H1 (cell line): ENCODE measurements around the gene RND3. TPM values are rescaled to one million over a fixed set of nuclear protein-coding genes. Genes with fewer than 3 reads are reported as not detected.

Experiments used
- CTCF ChIA-PET: fragments of 300-600 bp; sonication (Branson Sonifier 250); formaldehyde crosslinking; loops from one replicate; lab custom pipeline; 2021; ENCODE audit not compliant: partially characterized antibody; lab: Charles Lee
- POLR2A ChIA-PET: fragments of 300-600 bp; sonication (Branson Sonifier 250); formaldehyde crosslinking; loops from one replicate; lab custom pipeline; 2021; ENCODE audit warnings: inconsistent platforms; ENCODE audit not compliant: partially characterized antibody; lab: Charles Lee
- DNase-seq, 2 experiments: peaks; one replicate each; pipeline versions ENCODE4 v3.0.0 to v3.0.0-alpha.2; 2010 to 2022; ENCODE audit warnings: low spot score in 2 of 2, low read depth in 1 of 2, mixed read lengths in 1 of 2
- FAIRE-seq: peaks from 2 replicates; lab custom pipeline; 2011; peaks lifted over from hg19 to GRCh38; lab: Jason Lieb, UNC
- H2AFZ ChIP-seq: 2 replicates; pipeline ENCODE4 v1.8.1; 2012; ENCODE audit warnings: low read length, inconsistent platforms
- H2AK5ac ChIP-seq: 2 replicates; pipeline ENCODE4 v1.6.1; 2013; ENCODE audit warnings: low read depth, low read length
- H2BK120ac ChIP-seq: replicated peaks from 2 replicates; pipeline ENCODE3; 2013; ENCODE audit warnings: low read depth, low read length, inconsistent platforms
- H2BK12ac ChIP-seq: 2 replicates; pipeline ENCODE4 v1.6.1; 2013; ENCODE audit warnings: low read depth, low read length
- H2BK15ac ChIP-seq: 2 replicates; pipeline ENCODE4 v1.6.1; 2013; ENCODE audit warnings: low read length
- H2BK20ac ChIP-seq: 2 replicates; pipeline ENCODE4 v1.6.1; 2013; ENCODE audit warnings: low read length
- H2BK5ac ChIP-seq: 2 replicates; pipeline ENCODE4 v1.6.1; 2013; ENCODE audit warnings: low read depth, low read length
- H3K14ac ChIP-seq: 2 replicates; pipeline ENCODE4 v1.6.1; 2013; ENCODE audit warnings: inconsistent platforms; ENCODE audit not compliant: insufficient read length
- H3K18ac ChIP-seq: 2 replicates; pipeline ENCODE4 v1.6.1; 2013; ENCODE audit warnings: low read length; ENCODE audit errors: extremely low read depth
- H3K23ac ChIP-seq: 2 replicates; pipeline ENCODE4 v1.6.1; 2013; ENCODE audit warnings: inconsistent platforms; ENCODE audit not compliant: insufficient read length
- H3K23me2 ChIP-seq: 2 replicates; pipeline ENCODE4 v1.6.1; 2013; ENCODE audit warnings: low read depth, low read length
- H3K27ac ChIP-seq: 2 replicates; pipeline ENCODE4 v1.6.1; 2011; ENCODE audit warnings: low read depth, low read length, inconsistent platforms
- H3K27me3 ChIP-seq, 4 experiments: replicated peaks in 1 of 4; 1 replicate in 1 of 4; 2 replicates in 3 of 4; pipeline versions ENCODE4 v1.6.1 to v1.8.1; 2011 to 2013; ENCODE audit warnings: low read length in 3 of 4, mild to moderate bottlenecking in 3 of 4, inconsistent platforms in 2 of 4, mixed read lengths in 2 of 4, moderate library complexity in 1 of 4; ENCODE audit not compliant: control insufficient read depth in 3 of 4, insufficient read depth in 3 of 4; ENCODE audit errors: extremely low read depth in 1 of 4
- H3K36me3 ChIP-seq, 4 experiments: 2 replicates each; pipeline versions ENCODE4 v1.6.1 to v1.8.1; 2011 to 2013; ENCODE audit warnings: mild to moderate bottlenecking in 4 of 4, low read length in 3 of 4, moderate library complexity in 2 of 4, control low read depth in 1 of 4, inconsistent platforms in 1 of 4; ENCODE audit not compliant: insufficient read depth in 4 of 4, control insufficient read depth in 2 of 4
- H3K4ac ChIP-seq: replicated peaks from 2 replicates; pipeline ENCODE3; 2013; ENCODE audit warnings: low read length, low read depth, mixed read lengths, inconsistent platforms; ENCODE audit not compliant: insufficient read length
- H3K4me1 ChIP-seq, 4 experiments: replicated peaks in 1 of 4; 1 replicate in 1 of 4; 2 replicates in 3 of 4; pipeline versions ENCODE4 v1.6.1 to v1.8.1; 2011 to 2013; ENCODE audit warnings: low read length in 3 of 4, inconsistent platforms in 2 of 4, mixed read lengths in 1 of 4; ENCODE audit not compliant: insufficient read depth in 4 of 4, control insufficient read depth in 3 of 4
- H3K4me2 ChIP-seq, 2 experiments: 2 replicates each; pipeline versions ENCODE4 v1.6.1 to v1.8.1; 2011 to 2013; ENCODE audit warnings: low read depth in 2 of 2, low read length in 2 of 2, control low read depth in 1 of 2, inconsistent platforms in 1 of 2, mild to moderate bottlenecking in 1 of 2; ENCODE audit not compliant: insufficient read depth in 1 of 2
- H3K4me3 ChIP-seq, 4 experiments: fragments of 200-600, 300-600 bp in 1 of 4; sonication (generic), shearing (Covaris generic), sonication (Bioruptor Twin) in 1 of 4; 2 replicates each; pipeline versions ENCODE4 v1.5.1 to v1.8.1; 2011 to 2016; ENCODE audit warnings: low read length in 4 of 4, low read depth in 3 of 4, control low read depth in 2 of 4, inconsistent platforms in 2 of 4, mild to moderate bottlenecking in 2 of 4, mixed read lengths in 1 of 4, moderate library complexity in 1 of 4; ENCODE audit not compliant: insufficient read depth in 2 of 4; ENCODE audit errors: extremely low read depth in 1 of 4
- H3K56ac ChIP-seq: replicated peaks from 2 replicates; pipeline ENCODE3; 2013; ENCODE audit warnings: low read depth, mild to moderate bottlenecking, mixed read lengths, low read length, inconsistent platforms; ENCODE audit not compliant: insufficient read length
- H3K79me1 ChIP-seq: 2 replicates; pipeline ENCODE4 v1.6.1; 2013; ENCODE audit warnings: low read depth, low read length, control low read depth
- H3K79me2 ChIP-seq, 2 experiments: 2 replicates each; pipeline versions ENCODE4 v1.6.1 to v1.8.1; 2012 to 2013; ENCODE audit warnings: low read length in 2 of 2, mild to moderate bottlenecking in 2 of 2, inconsistent platforms in 1 of 2; ENCODE audit not compliant: insufficient read depth in 2 of 2, control insufficient read depth in 1 of 2
- H3K9ac ChIP-seq, 4 experiments: replicated peaks in 1 of 4; 1 replicate in 1 of 4; 2 replicates in 3 of 4; pipeline versions ENCODE4 v1.6.1 to v1.8.1; 2011 to 2013; ENCODE audit warnings: low read depth in 3 of 4, low read length in 3 of 4, control low read depth in 2 of 4, mild to moderate bottlenecking in 2 of 4, moderate library complexity in 2 of 4, inconsistent platforms in 1 of 4; ENCODE audit errors: extremely low read depth in 1 of 4
- H3K9me3 ChIP-seq, 2 experiments: 2 replicates each; pipeline versions ENCODE4 v1.6.1 to v1.8.1; 2012 to 2013; ENCODE audit warnings: mild to moderate bottlenecking in 2 of 2, moderate library complexity in 2 of 2, control low read depth in 1 of 2, inconsistent platforms in 1 of 2, low read depth in 1 of 2, low read length in 1 of 2, mixed read lengths in 1 of 2; ENCODE audit not compliant: insufficient read depth in 2 of 2
- H4K20me1 ChIP-seq, 2 experiments: replicated peaks in 1 of 2; 2 replicates each; pipeline versions ENCODE3 to v1.8.1; 2011 to 2013; ENCODE audit warnings: inconsistent platforms in 2 of 2, low read length in 2 of 2, mild to moderate bottlenecking in 1 of 2; ENCODE audit not compliant: insufficient read depth in 2 of 2, control insufficient read depth in 1 of 2
- H4K5ac ChIP-seq: 2 replicates; pipeline ENCODE4 v1.6.1; 2013; ENCODE audit warnings: low read length, low read depth, mixed read lengths, inconsistent platforms; ENCODE audit not compliant: insufficient read length
- H4K8ac ChIP-seq: 2 replicates; pipeline ENCODE4 v1.8.0; 2013; ENCODE audit warnings: mild to moderate bottlenecking, moderate library complexity, low read length, inconsistent platforms; ENCODE audit not compliant: insufficient read depth; ENCODE audit errors: extremely low read depth
- H4K91ac ChIP-seq: replicated peaks from 2 replicates; pipeline ENCODE3; 2013; ENCODE audit warnings: low read length, mixed read lengths, inconsistent platforms; ENCODE audit not compliant: insufficient read length
- GTF2F1 ChIP-seq: IDR thresholded peaks from 2 replicates; pipeline ENCODE4 v1.6.1; 2012; ENCODE audit warnings: low read depth, low read length, improper control_type of control experiment, borderline replicate concordance
- POLR2A ChIP-seq, 2 experiments: IDR thresholded peaks; 1 replicate in 1 of 2; 2 replicates in 1 of 2; pipeline ENCODE4 v1.6.1; 2011; ENCODE audit warnings: low read depth in 2 of 2, low read length in 2 of 2, mild to moderate bottlenecking in 2 of 2; ENCODE audit errors: control extremely low read depth in 1 of 2
- TEAD4 ChIP-seq: IDR thresholded peaks from 2 replicates; pipeline ENCODE4 v1.6.1; 2012; ENCODE audit warnings: low read depth, low read length, inconsistent platforms, mixed read lengths
- WGBS, 2 experiments: shearing (Covaris generic) in 1 of 2; methylation state at CpG; one replicate each; pipeline versions ENCODE4 v1.1.6 to v1.1.7; 2013 to 2015; ENCODE audit warnings: low lambda C conversion rate in 2 of 2, mixed read lengths in 2 of 2, inconsistent platforms in 1 of 2, low coverage in 1 of 2, missing lambda C conversion rate in 1 of 2; ENCODE audit not compliant: insufficient replicate concordance in 2 of 2, insufficient coverage in 1 of 2, insufficient read length in 1 of 2; ENCODE audit errors: extremely low coverage in 1 of 2, missing lambda C conversion rate in 1 of 2; 5-methylcytosine and 5-hydroxymethylcytosine counted together
- polyA plus RNA-seq, 7 experiments: library from polyadenylated mRNA; depleted of rRNA in 3 of 7; stranded (reverse) in 5 of 7; unstranded in 2 of 7; fragments of >200 nt in 5 of 7; fragments of 200-250 nt in 2 of 7; gene quantifications; 1 replicate in 5 of 7; 2 replicates in 1 of 7; 4 replicates in 1 of 7; pipeline versions ENCODE4 v1.2.1 to v1.2.3, GENCODE V29; 2011 to 2013; ENCODE audit warnings: missing spikeins in 2 of 7, mixed read lengths in 2 of 7
- total RNA-seq: library from RNA; stranded (reverse); fragmentation: NEBNext Ultra II Directional; extraction: Animal tissue kit (Norgen Biotek cat#: 25700); gene quantifications from 2 replicates; pipeline ENCODE4 v1.2.1, GENCODE V29; 2021

Gene RND3
- total and polyA plus RNA-seq, 2 of the 8 experiments (the other 6 are each of a cell fraction or from before 2014, with no cell fraction given): 12.2 to 25.6 TPM

- TF ChIP-seq TEAD4 (no peak), POLR2A (IDR thresholded peaks at IDR 0.05; ENCODE audit: control extremely low read depth in 1 of 2, low read depth in 2 of 2, low read length in 2 of 2) (no peak), GTF2F1 (no peak)
- no peak overlapping the region for H4K91ac ChIP-seq
- no peak overlapping the region for H2BK20ac ChIP-seq
- no peak overlapping the region for H3K23ac ChIP-seq
- FAIRE-seq: no peak
- no peaks in the 10 kb centered on the region for H3K36me3 ChIP-seq
- ChIA-PET CTCF (interaction anchor here (0.9 to 1.1 kb wide), 2 partner anchors 17 to 41 kb away, joined by 3 read pairs; no protein-coding TSS in a partner anchor), POLR2A (no interaction called here)
- 86% methylated on average over 1 of the region's 1 CpG; no CpG with 5 or more reads in 1 of the 2 experiments for WGBS, 2 experiments
- no peak overlapping the region for H3K4me3 ChIP-seq
- H2AFZ ChIP-seq: no peak overlapping the region
- no peak overlapping the region for H3K4me2 ChIP-seq
- no peak overlapping the region for H3K56ac ChIP-seq
- H3K27ac ChIP-seq: no peak overlapping the region
- no peak overlapping the region for H2BK12ac ChIP-seq
- H2AK5ac ChIP-seq: no peak overlapping the region
- no peak overlapping the region for H4K5ac ChIP-seq
- no peaks in the 10 kb centered on the region for H3K9me3 ChIP-seq
- no peak overlapping the region for H2BK120ac ChIP-seq
- no peak overlapping the region for H2BK5ac ChIP-seq
- no peak overlapping the region for H3K14ac ChIP-seq
- no peaks in the 10 kb centered on the region for H3K79me1 ChIP-seq
- H3K9ac ChIP-seq: no peak overlapping the region
- H3K23me2 ChIP-seq: no peaks in the 10 kb centered on the region
- H3K79me2 ChIP-seq: no peaks in the 10 kb centered on the region
- no peaks in the 10 kb centered on the region for H3K27me3 ChIP-seq
- H2BK15ac ChIP-seq: no peak overlapping the region
- no peaks in the 10 kb centered on the region for H4K20me1 ChIP-seq
- no peak overlapping the region for H4K8ac ChIP-seq
- DNase-seq: no peak
- H3K4me1 ChIP-seq: no peaks in the 10 kb centered on the region
- H3K18ac ChIP-seq: no peak overlapping the region
- no peak overlapping the region for H3K4ac ChIP-seq
These were observed 19.6 kb upstream of the RND3 start for GRCh38 chr2:150507071-150507470.
